ENCODE data around the gene IL17REL.

IL17REL gene

GRCh38 chr22:49999063-49999945 is 13.3 kb downstream of the IL17REL start:
- Histone ChIP-seq H3K27ac (ENCODE audit: low read depth, low read length, severe bottlenecking) (no peak overlapping the region), H3K36me3 (ENCODE audit: control insufficient read depth, insufficient read depth, low read length) (no peaks in the 10 kb centered on the region), H3K9me3 (ENCODE audit: control insufficient read depth, low read length) (no peaks in the 10 kb centered on the region), H3K4me3 (ENCODE audit: extremely low read depth, insufficient read depth, low read length, poor library complexity, severe bottlenecking) (peak overlapping the region; percentile 23), H3K4me1 (ENCODE audit: control insufficient read depth, insufficient read depth, low read length, poor library complexity, severe bottlenecking) (no peaks in the 10 kb centered on the region)
- WGBS, 2 experiments (ENCODE audit: insufficient coverage in 2 of 2) = 13% methylated on average over 33 to 35 of the region's 70 CpGs

GRCh38 chr22:49998718-49999062 is 13.9 kb downstream of the IL17REL start:
- no peaks in the 10 kb centered on the region for H3K4me1 ChIP-seq (ENCODE audit: control insufficient read depth, insufficient read depth, low read length, poor library complexity, severe bottlenecking)
- no peaks in the 10 kb centered on the region for H3K36me3 ChIP-seq (ENCODE audit: control insufficient read depth, insufficient read depth, low read length)
- no peaks in the 10 kb centered on the region for H3K9me3 ChIP-seq (ENCODE audit: control insufficient read depth, low read length)
- 95 to 96% methylated on average over 10 of the region's 14 CpGs for WGBS, 2 experiments (ENCODE audit: insufficient coverage in 2 of 2)
- H3K27ac ChIP-seq (ENCODE audit: low read depth, low read length, severe bottlenecking) = no peak overlapping the region
- no peak overlapping the region for H3K4me3 ChIP-seq (ENCODE audit: extremely low read depth, insufficient read depth, low read length, poor library complexity, severe bottlenecking)

GRCh38 chr22:49997932-49998717 is 14.4 kb downstream of the IL17REL start:
- whole genome bisulfite sequencing, 2 experiments (ENCODE audit: insufficient coverage in 2 of 2) = 93 to 95% methylated on average over 13 to 21 of the region's 21 CpGs
- Histone ChIP-seq H3K27ac (ENCODE audit: low read depth, low read length, severe bottlenecking) (no peak overlapping the region), H3K9me3 (ENCODE audit: control insufficient read depth, low read length) (no peaks in the 10 kb centered on the region), H3K4me3 (ENCODE audit: extremely low read depth, insufficient read depth, low read length, poor library complexity, severe bottlenecking) (no peak overlapping the region), H3K4me1 (ENCODE audit: control insufficient read depth, insufficient read depth, low read length, poor library complexity, severe bottlenecking) (no peaks in the 10 kb centered on the region), H3K36me3 (ENCODE audit: control insufficient read depth, insufficient read depth, low read length) (no peaks in the 10 kb centered on the region)

GRCh38 chr22:49997251-49997599 is 15.3 kb downstream of the IL17REL start:
- no peaks in the 10 kb centered on the region for H3K4me1 ChIP-seq (ENCODE audit: control insufficient read depth, insufficient read depth, low read length, poor library complexity, severe bottlenecking)
- no peak overlapping the region for H3K27ac ChIP-seq (ENCODE audit: low read depth, low read length, severe bottlenecking)
- no peaks in the 10 kb centered on the region for H3K36me3 ChIP-seq (ENCODE audit: control insufficient read depth, insufficient read depth, low read length)
- no peaks in the 10 kb centered on the region for H3K9me3 ChIP-seq (ENCODE audit: control insufficient read depth, low read length)
- WGBS, 2 experiments (ENCODE audit: insufficient coverage in 2 of 2) = 85 to 88% methylated on average over 5 to 8 of the region's 12 CpGs
- no peak overlapping the region for H3K4me3 ChIP-seq (ENCODE audit: extremely low read depth, insufficient read depth, low read length, poor library complexity, severe bottlenecking)

- Histone ChIP-seq H3K9me3 (ENCODE audit: control insufficient read depth, low read length) (no peaks in the 10 kb centered on the region), H3K4me3 (ENCODE audit: extremely low read depth, insufficient read depth, low read length, poor library complexity, severe bottlenecking) (no peak overlapping the region), H3K4me1 (ENCODE audit: control insufficient read depth, insufficient read depth, low read length, poor library complexity, severe bottlenecking) (no peaks in the 10 kb centered on the region), H3K36me3 (ENCODE audit: control insufficient read depth, insufficient read depth, low read length) (no peaks in the 10 kb centered on the region), H3K27ac (ENCODE audit: low read depth, low read length, severe bottlenecking) (no peak overlapping the region)
- WGBS, 2 experiments (ENCODE audit: insufficient coverage in 2 of 2) = 85 to 86% methylated on average over 12 to 13 of the region's 19 CpGs
Measured at GRCh38 chr22:49996518-49997250, 15.9 kb downstream of the IL17REL start.

- Histone ChIP-seq H3K4me1 (ENCODE audit: control insufficient read depth, insufficient read depth, low read length, poor library complexity, severe bottlenecking) (no peaks in the 10 kb centered on the region), H3K9me3 (ENCODE audit: control insufficient read depth, low read length) (peaks cover 2% of the 10 kb centered on the region), H3K4me3 (ENCODE audit: extremely low read depth, insufficient read depth, low read length, poor library complexity, severe bottlenecking) (no peak overlapping the region), H3K36me3 (ENCODE audit: control insufficient read depth, insufficient read depth, low read length) (no peaks in the 10 kb centered on the region), H3K27ac (ENCODE audit: low read depth, low read length, severe bottlenecking) (no peak overlapping the region)
- 89 to 100% methylated on average over 3 to 4 of the region's 4 CpGs for WGBS, 2 experiments (ENCODE audit: insufficient coverage in 2 of 2)
Measured at GRCh38 chr22:49996119-49996517, 16.4 kb downstream of the IL17REL start.

GRCh38 chr22:49995361-49996118 is 17.0 kb downstream of the IL17REL start:
- no peaks in the 10 kb centered on the region for H3K4me1 ChIP-seq (ENCODE audit: control insufficient read depth, insufficient read depth, low read length, poor library complexity, severe bottlenecking)
- H3K4me3 ChIP-seq (ENCODE audit: extremely low read depth, insufficient read depth, low read length, poor library complexity, severe bottlenecking) = no peak overlapping the region
- H3K36me3 ChIP-seq (ENCODE audit: control insufficient read depth, insufficient read depth, low read length) = no peaks in the 10 kb centered on the region
- H3K27ac ChIP-seq (ENCODE audit: low read depth, low read length, severe bottlenecking) = no peak overlapping the region
- H3K9me3 ChIP-seq (ENCODE audit: control insufficient read depth, low read length) = peaks cover 8% of the 10 kb centered on the region
- WGBS, 2 experiments (ENCODE audit: insufficient coverage in 2 of 2) = 86 to 91% methylated on average over 7 to 10 of the region's 10 CpGs

GRCh38 chr22:49995041-49995360 is 17.6 kb downstream of the IL17REL start:
- Histone ChIP-seq H3K4me3 (ENCODE audit: extremely low read depth, insufficient read depth, low read length, poor library complexity, severe bottlenecking) (no peak overlapping the region), H3K36me3 (ENCODE audit: control insufficient read depth, insufficient read depth, low read length) (no peaks in the 10 kb centered on the region), H3K9me3 (ENCODE audit: control insufficient read depth, low read length) (peaks cover 9% of the 10 kb centered on the region), H3K27ac (ENCODE audit: low read depth, low read length, severe bottlenecking) (no peak overlapping the region), H3K4me1 (ENCODE audit: control insufficient read depth, insufficient read depth, low read length, poor library complexity, severe bottlenecking) (no peaks in the 10 kb centered on the region)
- 78 to 86% methylated on average over 3 of the region's 3 CpGs for WGBS, 2 experiments (ENCODE audit: insufficient coverage in 2 of 2)

GRCh38 chr22:49994361-49995040 is 18.1 kb downstream of the IL17REL start:
- 90% methylated on average over 18 to 20 of the region's 21 CpGs for WGBS, 2 experiments (ENCODE audit: insufficient coverage in 2 of 2)
- Histone ChIP-seq H3K9me3 (ENCODE audit: control insufficient read depth, low read length) (peaks cover 9% of the 10 kb centered on the region), H3K4me3 (ENCODE audit: extremely low read depth, insufficient read depth, low read length, poor library complexity, severe bottlenecking) (no peak overlapping the region), H3K36me3 (ENCODE audit: control insufficient read depth, insufficient read depth, low read length) (no peaks in the 10 kb centered on the region), H3K4me1 (ENCODE audit: control insufficient read depth, insufficient read depth, low read length, poor library complexity, severe bottlenecking) (no peaks in the 10 kb centered on the region), H3K27ac (ENCODE audit: low read depth, low read length, severe bottlenecking) (no peak overlapping the region)

All from mesodermal cell (in vitro differentiated cells).